Measurements from ENCODE around the gene PBOV1. TPM values are rescaled to one million over a fixed set of nuclear protein-coding genes. Genes with fewer than 3 reads are reported as not detected.

PBOV1 gene
- not detected in 5 replicates for total RNA-seq (2022; extraction: Qiagen RNA extraction)

DNA sequence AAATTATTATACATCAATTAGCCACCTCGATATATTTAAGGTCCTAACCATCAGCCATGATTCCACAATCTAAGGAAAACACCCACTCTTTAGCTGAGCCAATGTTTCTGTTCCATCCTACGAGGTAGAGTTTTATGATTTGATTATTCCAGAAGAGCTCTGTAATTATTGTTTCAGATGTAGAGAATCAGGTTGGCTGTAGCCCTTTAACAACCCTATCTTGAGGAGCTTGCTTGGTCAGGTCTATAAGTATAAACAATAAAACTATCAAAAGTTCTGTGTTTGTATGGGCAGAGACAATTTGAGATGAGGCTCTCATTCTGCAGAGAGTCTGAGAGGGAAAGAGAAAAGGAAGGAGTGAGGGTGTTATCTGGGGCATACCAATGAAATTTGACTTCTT, at the start of gene PBOV1:
PBOV1 (minus strand) TSS at position 43 of the 400 bp plus-strand sequence. CDS start 96 bp downstream, outside the sequence.

Other genes with a start within 250 kb of the PBOV1 start
- gene PERP, start 111.1 kb downstream of the PBOV1 start, total RNA-seq (2022; extraction: Qiagen RNA extraction), result 74.2 to 82.5 TPM (median 77.1 TPM) in 5 replicates
- 0.45 to 0.59 TPM (median 0.53 TPM) in 5 replicates for gene ARFGEF3, start 56.6 kb downstream of the PBOV1 start, total RNA-seq (2022; extraction: Qiagen RNA extraction)
- gene SMIM28, start 159.4 kb upstream of the PBOV1 start, total RNA-seq (2022; extraction: Qiagen RNA extraction), result not detected in 5 replicates
- gene HEBP2, start 185.7 kb upstream of the PBOV1 start, total RNA-seq (2022; extraction: Qiagen RNA extraction), result 17.6 to 35.6 TPM (median 34.4 TPM) in 5 replicates

Data from A549 treated with AZD2906 at 1 μM for 4 hours (cell line).